Activated CD4-positive, alpha-beta T cell treated with anti-CD3 and anti-CD28 coated beads, Interleukin-2, amount 50 U/mL, for 48 hours (primary cell): ENCODE data around the gene HAGHL.
"Not testable (repeated sequence)": the region's sequence is repeated elsewhere in the genome, so short reads cannot be mapped to it uniquely, and the experiment has no call there.

Experiments used
- DNase-seq, 2 experiments: peaks; one replicate each; pipeline ENCODE4 v3.0.0-alpha.2; 2020

The HAGHL gene

GRCh38 chr16:760545-761343 lies 33.8 kb downstream of the HAGHL start, which contains the start of gene MSLN:
TSS of gene MSLN (plus strand) at chr16:760734. CDS start at chr16:762681, 1,947 bp downstream.
- no peak for DNase-seq

GRCh38 chr16:761625-762513 lies 35.0 kb downstream of the HAGHL start:
- no peak for DNase-seq

GRCh38 chr16:762595-763268 lies 35.8 kb downstream of the HAGHL start:
- DNase-seq: no peak

- no peak for DNase-seq
Measured at GRCh38 chr16:763369-764183, 36.7 kb downstream of the HAGHL start.

- no peak for DNase-seq
Measured at GRCh38 chr16:764184-764750, 37.4 kb downstream of the HAGHL start.

GRCh38 chr16:764848-765487 lies 38.1 kb downstream of the HAGHL start:
- DNase-seq: no peak

- DNase-seq: no peak
Measured at GRCh38 chr16:765488-765865, 38.6 kb downstream of the HAGHL start.

- no peak for DNase-seq
Measured at GRCh38 chr16:766008-766819, 39.3 kb downstream of the HAGHL start.

GRCh38 chr16:766820-767640 lies 40.1 kb downstream of the HAGHL start:
- DNase-seq: no peak

- DNase-seq: no peak
Measured at GRCh38 chr16:767743-768235, 40.9 kb downstream of the HAGHL start.

- DNase-seq: no peak
Measured at GRCh38 chr16:768428-768827, 41.5 kb downstream of the HAGHL start.

- DNase-seq: no peak
Measured at GRCh38 chr16:769184-769784, 42.4 kb downstream of the HAGHL start.

GRCh38 chr16:769934-770333 lies 43.0 kb downstream of the HAGHL start:
- DNase-seq: no peak

GRCh38 chr16:770411-770810 lies 43.5 kb downstream of the HAGHL start:
- DNase-seq: no peak

- DNase-seq: no peak
Measured at GRCh38 chr16:772959-773358, 46.1 kb downstream of the HAGHL start.

GRCh38 chr16:774086-775001 lies 47.4 kb downstream of the HAGHL start:
- DNase-seq: no peak

GRCh38 chr16:775236-775796 lies 48.4 kb downstream of the HAGHL start:
- no peak for DNase-seq

GRCh38 chr16:776298-776697 lies 49.4 kb downstream of the HAGHL start:
- DNase-seq: not testable (repeated sequence)
